IPS-NIHi11 (cell line): ENCODE data around the gene DUSP12.
"Not testable (repeated sequence)": the region's sequence is repeated elsewhere in the genome, so short reads cannot be mapped to it uniquely, and the experiment has no call there.

Experiments
- DNase-seq: peaks from one replicate; pipeline ENCODE4 v3.0.0; 2012; ENCODE audit warnings: mixed read lengths, low spot score

The DUSP12 gene

GRCh38 chr1:161727256-161727924, 22.2 kb upstream of the DUSP12 start:
- DNase-seq = peak; percentile 28

GRCh38 chr1:161728376-161729226, 21.0 kb upstream of the DUSP12 start:
- DNase-seq = no peak

- DNase-seq = no peak
These were observed 19.5 kb upstream of the DUSP12 start for GRCh38 chr1:161730050-161730564.

GRCh38 chr1:161731241-161731640, 18.3 kb upstream of the DUSP12 start:
- no peak for DNase-seq

GRCh38 chr1:161731981-161732718, 17.4 kb upstream of the DUSP12 start:
- DNase-seq = no peak

- no peak for DNase-seq
These were observed 16.1 kb upstream of the DUSP12 start for GRCh38 chr1:161733526-161733925.

GRCh38 chr1:161735837-161736236, 13.7 kb upstream of the DUSP12 start:
- no peak for DNase-seq

GRCh38 chr1:161736335-161736969, 13.1 kb upstream of the DUSP12 start:
- DNase-seq = no peak

- no peak for DNase-seq
These were observed 12.0 kb upstream of the DUSP12 start for GRCh38 chr1:161737625-161738024.

- DNase-seq = no peak
These were observed 10.8 kb upstream of the DUSP12 start for GRCh38 chr1:161738627-161739287.

GRCh38 chr1:161739865-161740566, 9.6 kb upstream of the DUSP12 start:
- no peak for DNase-seq

GRCh38 chr1:161740921-161741320, 8.7 kb upstream of the DUSP12 start:
- no peak for DNase-seq

GRCh38 chr1:161743231-161743630, 6.4 kb upstream of the DUSP12 start:
- no peak for DNase-seq

- no peak for DNase-seq
These were observed 1.8 kb upstream of the DUSP12 start for GRCh38 chr1:161747801-161748200.

GRCh38 chr1:161763522-161764098, 14.0 kb downstream of the DUSP12 start:
- DNase-seq = peak; percentile 31

GRCh38 chr1:161766102-161766981, 16.8 kb downstream of the DUSP12 start, which contains the start of gene ATF6:
Gene ATF6 (plus strand): TSS chr1:161766320. CDS start chr1:161766361, 41 bp downstream.
- peak; percentile 73 for DNase-seq

- no peak for DNase-seq
These were observed 18.9 kb downstream of the DUSP12 start for GRCh38 chr1:161768461-161768860.

GRCh38 chr1:161768986-161769672, 19.5 kb downstream of the DUSP12 start:
- no peak for DNase-seq

- DNase-seq = not testable (repeated sequence)
These were observed 20.1 kb downstream of the DUSP12 start for GRCh38 chr1:161769673-161770045.
